SK-N-SH treated with all-trans-retinoic acid at 6 μM for 48 hours (cell line): Measurements from ENCODE around the gene NEURL1.

ENCODE experiments used
- ATAC-seq: fragments of 200-7000 bp; cut with Tn5 transposase; 3 replicates; pipeline ENCODE4 v1.9.1; 2020; ENCODE audit warnings: mild to moderate bottlenecking, moderate library complexity
- ARNTL ChIP-seq: fragments of 450-650 bp; formaldehyde crosslinking; IDR thresholded peaks from 2 replicates; pipeline ENCODE4 v1.5.0; 2020; ENCODE audit warnings: low read depth, mild to moderate bottlenecking, moderate library complexity, borderline replicate concordance
- BACH2 ChIP-seq: fragments of 250-450 bp; sonication (Bioruptor Pico); IDR thresholded peaks from 2 replicates; pipeline ENCODE4 v1.9.0; 2021; ENCODE audit warnings: mild to moderate bottlenecking, borderline replicate concordance
- CREB5 ChIP-seq: fragments of 250-450 bp; sonication (Bioruptor Pico); IDR thresholded peaks from 2 replicates; pipeline ENCODE4 v1.5.1; 2020; ENCODE audit warnings: low read depth, mild to moderate bottlenecking, moderate library complexity
- CSDC2 ChIP-seq: fragments of 250-450 bp; sonication (Bioruptor Pico); IDR thresholded peaks from 2 replicates; pipeline ENCODE4 v1.5.0; 2020; ENCODE audit warnings: mild to moderate bottlenecking, moderate library complexity
- ESRRG ChIP-seq: fragments of 250-450 bp; sonication (Bioruptor Pico); IDR thresholded peaks from 2 replicates; pipeline ENCODE4 v1.6.1; 2021; ENCODE audit warnings: mild to moderate bottlenecking
- GLIS3 ChIP-seq: fragments of 250-450 bp; sonication (Bioruptor Pico); IDR thresholded peaks from 2 replicates; pipeline ENCODE4 v1.5.0; 2020; ENCODE audit warnings: mild to moderate bottlenecking, moderate library complexity
- ISL1 ChIP-seq: fragments of 250-450 bp; sonication (Bioruptor Pico); IDR thresholded peaks from 2 replicates; pipeline ENCODE4 v2.1.2; 2022; ENCODE audit warnings: mild to moderate bottlenecking, moderate library complexity
- OSR1 ChIP-seq: fragments of 250-450 bp; sonication (Bioruptor Pico); IDR thresholded peaks from 2 replicates; pipeline ENCODE4 v1.8.0; 2022; ENCODE audit warnings: moderate library complexity, mild to moderate bottlenecking, inconsistent platforms
- PATZ1 ChIP-seq: fragments of 250-450 bp; sonication (Bioruptor Pico); IDR thresholded peaks from 2 replicates; pipeline ENCODE4 v1.8.0; 2020; ENCODE audit warnings: mild to moderate bottlenecking, moderate library complexity, borderline replicate concordance
- SNAI2 ChIP-seq: fragments of 250-450 bp; sonication (Bioruptor Pico); IDR thresholded peaks from 2 replicates; pipeline ENCODE4 v1.5.0; 2020; ENCODE audit warnings: mild to moderate bottlenecking, moderate library complexity
- TCF4 ChIP-seq: fragments of 250-450 bp; sonication (Bioruptor Pico); IDR thresholded peaks from 2 replicates; pipeline ENCODE4 v1.8.0; 2021; ENCODE audit warnings: mild to moderate bottlenecking, moderate library complexity, borderline replicate concordance
- TOX ChIP-seq: fragments of 250-450 bp; sonication (Bioruptor Pico); IDR thresholded peaks from 2 replicates; pipeline ENCODE4 v1.8.0; 2021; ENCODE audit warnings: mild to moderate bottlenecking, moderate library complexity, borderline replicate concordance
- ZFP3 ChIP-seq: fragments of 250-450 bp; sonication (Bioruptor Pico); IDR thresholded peaks from 2 replicates; pipeline ENCODE4 v1.5.0; 2020; ENCODE audit warnings: mild to moderate bottlenecking, moderate library complexity
- ZFP30 ChIP-seq: fragments of 450-650 bp; formaldehyde crosslinking; IDR thresholded peaks from 2 replicates; pipeline ENCODE4 v1.5.0; 2022; ENCODE audit warnings: mild to moderate bottlenecking, moderate library complexity
- ZNF565 ChIP-seq: fragments of 450-650 bp; formaldehyde crosslinking; conservative IDR thresholded peaks from 2 replicates; pipeline ENCODE4 v1.5.0; 2020; ENCODE audit warnings: low read depth, mild to moderate bottlenecking, moderate library complexity
- ZNF70 ChIP-seq: fragments of 450-650 bp; formaldehyde crosslinking; IDR thresholded peaks from 2 replicates; pipeline ENCODE4 v1.5.0; 2020; ENCODE audit warnings: mild to moderate bottlenecking, moderate library complexity
- ZNF8 ChIP-seq: fragments of 450-650 bp; formaldehyde crosslinking; IDR thresholded peaks from 2 replicates; pipeline ENCODE4 v1.5.0; 2020; ENCODE audit warnings: mild to moderate bottlenecking, moderate library complexity
- TF ChIP-seq, protein P1 (sequence below): fragments of 250-450 bp; sonication (Bioruptor Pico); IDR thresholded peaks from 2 replicates; pipeline ENCODE4 v1.8.0; 2021; ENCODE audit warnings: low read depth, mild to moderate bottlenecking, moderate library complexity, borderline replicate concordance
- TF ChIP-seq, protein P2 (sequence below): fragments of 250-450 bp; sonication (Bioruptor Pico); IDR thresholded peaks from 2 replicates; pipeline ENCODE4 v1.5.1; 2021; ENCODE audit warnings: mild to moderate bottlenecking, moderate library complexity

Gene NEURL1

DNA sequence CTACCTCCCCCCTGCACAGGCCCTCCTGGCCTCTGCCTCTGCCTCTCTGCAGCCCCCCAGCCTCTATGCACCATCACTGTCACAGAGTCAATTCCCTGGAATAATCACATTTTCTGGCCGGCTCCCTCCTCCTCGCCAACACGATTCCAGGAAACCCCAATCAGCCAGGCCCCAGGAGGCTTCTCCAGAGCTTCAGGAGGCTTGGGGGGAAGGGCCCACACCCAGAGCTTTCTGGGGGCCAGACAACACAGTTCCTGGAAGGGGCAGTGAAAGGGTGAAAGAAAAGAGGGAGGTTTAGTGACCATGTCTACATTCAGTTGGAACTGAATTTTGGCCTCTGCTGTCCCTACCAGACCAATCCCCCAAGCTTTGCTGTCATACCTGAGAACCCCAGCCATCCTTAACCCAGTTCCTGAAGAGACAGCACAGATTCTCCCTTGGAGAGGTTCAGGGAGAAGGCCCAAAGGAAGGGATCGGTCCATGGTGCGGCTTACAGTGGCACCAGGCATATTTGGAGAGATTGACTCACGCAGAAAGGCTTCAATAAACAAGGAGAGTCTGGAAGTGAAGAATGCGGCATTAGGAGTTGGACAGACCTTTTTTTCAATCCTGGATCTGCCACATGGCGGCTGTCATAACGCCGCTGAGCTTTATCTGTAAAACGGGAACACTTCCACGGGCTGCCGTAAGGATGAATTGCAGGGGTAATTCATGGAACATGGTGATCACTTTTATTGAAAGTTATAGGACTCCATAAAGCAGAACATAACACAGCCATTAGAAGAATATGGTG is 89.0 kb downstream of the NEURL1 start:
- TF ChIP-seq PATZ1 (CRISPR knock-in tag) (no peak), ESRRG (no peak), SNAI2 (CRISPR knock-in tag) (no peak), BACH2 (no peak), ISL1 (CRISPR knock-in tag) (no peak), ZNF8 (CRISPR knock-in tag) (no peak), CREB5 (CRISPR knock-in tag) (no peak), ZNF70 (no peak), ZNF565 (no peak), ZFP30 (no peak)
- TF ChIP-seq, protein P1, sequence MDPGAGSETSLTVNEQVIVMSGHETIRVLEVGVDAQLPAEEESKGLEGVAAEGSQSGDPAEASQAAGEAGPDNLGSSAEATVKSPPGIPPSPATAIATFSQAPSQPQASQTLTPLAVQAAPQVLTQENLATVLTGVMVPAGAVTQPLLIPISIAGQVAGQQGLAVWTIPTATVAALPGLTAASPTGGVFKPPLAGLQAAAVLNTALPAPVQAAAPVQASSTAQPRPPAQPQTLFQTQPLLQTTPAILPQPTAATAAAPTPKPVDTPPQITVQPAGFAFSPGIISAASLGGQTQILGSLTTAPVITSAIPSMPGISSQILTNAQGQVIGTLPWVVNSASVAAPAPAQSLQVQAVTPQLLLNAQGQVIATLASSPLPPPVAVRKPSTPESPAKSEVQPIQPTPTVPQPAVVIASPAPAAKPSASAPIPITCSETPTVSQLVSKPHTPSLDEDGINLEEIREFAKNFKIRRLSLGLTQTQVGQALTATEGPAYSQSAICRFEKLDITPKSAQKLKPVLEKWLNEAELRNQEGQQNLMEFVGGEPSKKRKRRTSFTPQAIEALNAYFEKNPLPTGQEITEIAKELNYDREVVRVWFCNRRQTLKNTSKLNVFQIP (CRISPR knock-in tag): no peak
- no peak for ATAC-seq

GRCh38 chr10:103583871-103584215 is 90.3 kb downstream of the NEURL1 start:
- no peak for TF ChIP-seq ZFP30
- no peak for TF ChIP-seq TOX (CRISPR knock-in tag)
- TF ChIP-seq, protein P2, sequence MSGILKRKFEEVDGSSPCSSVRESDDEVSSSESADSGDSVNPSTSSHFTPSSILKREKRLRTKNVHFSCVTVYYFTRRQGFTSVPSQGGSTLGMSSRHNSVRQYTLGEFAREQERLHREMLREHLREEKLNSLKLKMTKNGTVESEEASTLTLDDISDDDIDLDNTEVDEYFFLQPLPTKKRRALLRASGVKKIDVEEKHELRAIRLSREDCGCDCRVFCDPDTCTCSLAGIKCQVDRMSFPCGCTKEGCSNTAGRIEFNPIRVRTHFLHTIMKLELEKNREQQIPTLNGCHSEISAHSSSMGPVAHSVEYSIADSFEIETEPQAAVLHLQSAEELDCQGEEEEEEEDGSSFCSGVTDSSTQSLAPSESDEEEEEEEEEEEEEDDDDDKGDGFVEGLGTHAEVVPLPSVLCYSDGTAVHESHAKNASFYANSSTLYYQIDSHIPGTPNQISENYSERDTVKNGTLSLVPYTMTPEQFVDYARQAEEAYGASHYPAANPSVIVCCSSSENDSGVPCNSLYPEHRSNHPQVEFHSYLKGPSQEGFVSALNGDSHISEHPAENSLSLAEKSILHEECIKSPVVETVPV: no peak
- TF ChIP-seq, protein P1 (CRISPR knock-in tag): no peak
- no peak for TF ChIP-seq ZFP3
- no peak for TF ChIP-seq ESRRG
- TF ChIP-seq GLIS3 (CRISPR knock-in tag): no peak
- TF ChIP-seq BACH2: no peak
- TF ChIP-seq ZNF565: no peak
- TF ChIP-seq ARNTL (CRISPR knock-in tag): no peak
- TF ChIP-seq CSDC2 (CRISPR knock-in tag): no peak
- no peak for TF ChIP-seq TCF4
- TF ChIP-seq ISL1 (CRISPR knock-in tag): no peak
- no peak for TF ChIP-seq OSR1 (CRISPR knock-in tag)
- no peak for TF ChIP-seq CREB5 (CRISPR knock-in tag)
- ATAC-seq: no peak

DNA sequence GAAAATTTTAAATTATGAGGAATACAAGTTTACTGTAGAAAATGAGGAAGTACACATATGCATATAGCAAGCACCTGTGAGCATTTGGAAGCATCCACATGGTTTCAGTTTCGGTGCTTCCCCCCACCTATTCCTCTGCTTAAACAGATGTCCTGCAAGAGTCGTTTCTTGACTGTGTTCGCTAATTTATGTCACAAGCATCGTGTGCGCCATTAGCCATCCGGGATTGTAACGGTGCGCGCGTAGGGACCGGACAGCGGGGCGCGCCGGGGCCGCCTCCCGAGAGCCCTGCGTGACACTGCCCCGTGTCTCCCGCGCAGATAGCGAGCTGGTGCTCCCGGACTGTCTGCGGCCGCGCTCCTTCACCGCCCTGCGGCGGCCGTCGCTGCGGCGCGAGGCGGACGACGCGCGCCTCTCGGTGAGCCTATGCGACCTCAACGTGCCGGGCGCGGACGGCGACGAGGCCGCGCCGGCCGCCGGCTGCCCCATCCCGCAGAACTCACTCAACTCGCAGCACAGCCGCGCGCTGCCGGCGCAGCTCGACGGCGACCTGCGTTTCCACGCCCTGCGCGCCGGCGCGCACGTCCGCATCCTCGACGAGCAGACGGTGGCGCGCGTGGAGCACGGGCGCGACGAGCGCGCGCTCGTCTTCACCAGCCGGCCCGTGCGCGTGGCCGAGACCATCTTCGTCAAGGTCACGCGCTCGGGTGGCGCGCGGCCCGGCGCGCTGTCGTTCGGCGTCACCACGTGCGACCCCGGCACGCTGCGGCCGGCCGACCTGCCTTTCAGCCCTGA is 90.9 kb downstream of the NEURL1 start:
- TF ChIP-seq GLIS3 (CRISPR knock-in tag) (no peak), CREB5 (CRISPR knock-in tag) (no peak), ESRRG (no peak), PATZ1 (CRISPR knock-in tag) (no peak), ZFP3 (no peak)
- TF ChIP-seq, all 23 proteins: peak for 0
- ATAC-seq: no peak
